ENCODE data around the gene PNPLA3.

The PNPLA3 gene

GRCh38 chr22:43955883-43956782 lies 32.5 kb downstream of the PNPLA3 start:
- H3K4me3 ChIP-seq (ENCODE audit: control insufficient read depth, low read depth, low read length): peak overlapping the region; percentile 94
- TF ChIP-seq CTCF (conservative IDR thresholded peaks at IDR 0.05; ENCODE audit: control insufficient read depth, insufficient read depth, low read depth, low read length): no peak
- peak; percentile 12 for DNase-seq (ENCODE audit: low read depth)

DNA sequence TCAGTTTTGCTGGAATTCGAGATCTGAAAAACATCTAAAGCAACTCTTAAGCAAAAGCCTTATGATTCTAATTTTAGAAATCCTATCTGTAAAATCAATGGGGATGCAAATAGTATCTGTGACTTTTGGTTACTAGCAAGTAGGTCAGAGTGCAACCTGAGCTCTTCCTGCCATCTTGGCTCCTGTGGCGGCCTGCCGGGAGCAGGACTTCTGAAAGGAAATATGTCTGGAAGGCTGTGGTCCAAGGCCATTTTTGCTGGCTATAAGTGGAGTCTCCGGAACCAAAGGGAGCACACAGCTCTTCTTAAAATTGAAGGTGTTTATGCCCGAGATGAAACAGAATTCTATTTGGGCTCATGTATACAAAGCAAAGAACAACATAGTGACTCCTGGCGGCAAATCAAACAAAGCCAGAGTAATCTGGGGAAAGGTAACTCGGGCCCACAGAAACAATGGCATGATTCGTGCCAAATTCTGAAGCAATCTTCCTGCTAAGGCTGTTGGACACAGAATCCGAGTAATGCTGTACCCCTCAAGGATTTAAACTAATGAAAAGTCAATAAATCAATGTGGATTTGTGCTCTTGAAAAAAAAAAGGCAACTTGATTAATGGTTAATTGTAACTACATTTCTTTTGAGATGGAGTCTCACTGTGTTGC lies 33.3 kb downstream of the PNPLA3 start:
- TF ChIP-seq CTCF (conservative IDR thresholded peaks at IDR 0.05; ENCODE audit: control insufficient read depth, insufficient read depth, low read depth, low read length): no peak
- DNase-seq (ENCODE audit: low read depth): no peak
- H3K4me3 ChIP-seq (ENCODE audit: control insufficient read depth, low read depth, low read length): no peak overlapping the region

GRCh38 chr22:43957871-43958270 lies 34.3 kb downstream of the PNPLA3 start:
- TF ChIP-seq CTCF (conservative IDR thresholded peaks at IDR 0.05; ENCODE audit: control insufficient read depth, insufficient read depth, low read depth, low read length): no peak
- no peak overlapping the region for H3K4me3 ChIP-seq (ENCODE audit: control insufficient read depth, low read depth, low read length)
- DNase-seq (ENCODE audit: low read depth): peak; percentile 48

DNA sequence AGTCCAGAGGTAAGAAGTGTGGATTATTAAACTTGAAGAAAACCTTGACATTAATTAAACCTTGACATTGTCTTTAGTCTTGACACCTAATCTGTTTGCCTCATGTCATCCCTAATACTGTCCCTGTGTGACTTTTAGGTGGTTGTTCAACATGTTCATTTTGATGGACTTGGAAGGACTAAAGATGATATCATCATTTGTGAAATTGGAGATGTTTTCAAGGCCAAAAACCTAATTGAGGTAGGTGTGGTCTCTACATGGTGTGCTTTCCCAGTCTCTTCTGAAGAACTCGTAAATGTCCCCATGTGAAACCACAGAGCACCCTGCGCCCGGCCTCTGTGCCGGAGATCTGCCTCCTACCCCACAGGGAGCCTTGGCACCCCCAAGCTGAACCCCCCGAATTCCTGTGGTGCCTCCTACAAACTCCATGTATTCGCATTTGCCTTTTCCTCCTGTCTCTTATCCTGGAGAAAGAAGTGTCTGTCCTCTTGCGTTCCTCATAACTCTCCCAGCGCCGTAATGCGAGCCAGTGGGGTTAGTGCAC lies 40.8 kb downstream of the PNPLA3 start:
- H3K4me3 ChIP-seq (ENCODE audit: control insufficient read depth, low read depth, low read length): no peak overlapping the region
- DNase-seq (ENCODE audit: low read depth): no peak
- TF ChIP-seq CTCF (conservative IDR thresholded peaks at IDR 0.05; ENCODE audit: control insufficient read depth, insufficient read depth, low read depth, low read length): no peak

DNA sequence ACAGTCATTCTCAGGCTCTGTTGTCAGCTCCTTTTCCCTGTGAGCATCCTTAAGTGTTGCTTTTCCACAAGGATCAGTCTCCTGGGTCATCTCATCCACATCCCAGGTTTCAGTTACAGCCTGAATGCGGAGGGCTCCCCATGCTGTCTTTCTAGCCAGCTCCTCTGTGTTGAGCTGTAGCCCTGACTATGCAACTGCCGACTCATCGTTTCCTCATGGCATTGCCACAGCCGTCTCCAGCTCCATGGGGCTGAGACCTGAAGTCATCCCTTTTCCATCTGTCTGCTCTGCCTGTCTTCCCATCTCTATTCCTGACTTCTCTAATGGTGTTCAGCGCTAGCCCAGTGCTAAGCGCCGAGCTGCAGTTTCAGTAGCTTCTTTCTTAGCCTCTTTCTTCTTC lies 43.5 kb downstream of the PNPLA3 start:
- no peak for DNase-seq (ENCODE audit: low read depth)

GRCh38 chr22:43968614-43969013 lies 45.0 kb downstream of the PNPLA3 start:
- no peak overlapping the region for H3K4me3 ChIP-seq (ENCODE audit: control insufficient read depth, low read depth, low read length)
- no peak for DNase-seq (ENCODE audit: low read depth)
- TF ChIP-seq CTCF (conservative IDR thresholded peaks at IDR 0.05; ENCODE audit: control insufficient read depth, insufficient read depth, low read depth, low read length): no peak

More for the DNA sequence above, 43.5 kb downstream of the PNPLA3 start:
- no peak for TF ChIP-seq CTCF (conservative IDR thresholded peaks at IDR 0.05; ENCODE audit: control insufficient read depth, insufficient read depth, low read depth, low read length)
- no peak overlapping the region for H3K4me3 ChIP-seq (ENCODE audit: control insufficient read depth, low read depth, low read length)
